Thyroid gland (tissue), 4 donors: ENCODE measurements around the gene EFL1.

Source experiments
- POLR2A ChIP-seq, 2 donors: fragments of 450-650 bp; IDR thresholded peaks; one replicate each; pipeline ENCODE4 v1.6.1; 2017; ENCODE audit warnings: antibody characterized with exemption in 2 of 2, mild to moderate bottlenecking in 2 of 2, moderate library complexity in 1 of 2
- TF ChIP-seq, protein P1 (sequence below), 6 experiments: fragments of 200-600 bp in 3 of 6; fragments of 450-650 bp in 3 of 6; sonication (generic) in 3 of 6; IDR thresholded peaks; one replicate each; pipeline ENCODE4 v1.5.1; 2016 to 2019; ENCODE audit warnings: antibody characterized with exemption in 6 of 6, mild to moderate bottlenecking in 2 of 6, inconsistent platforms in 1 of 6, moderate library complexity in 1 of 6

DNA sequence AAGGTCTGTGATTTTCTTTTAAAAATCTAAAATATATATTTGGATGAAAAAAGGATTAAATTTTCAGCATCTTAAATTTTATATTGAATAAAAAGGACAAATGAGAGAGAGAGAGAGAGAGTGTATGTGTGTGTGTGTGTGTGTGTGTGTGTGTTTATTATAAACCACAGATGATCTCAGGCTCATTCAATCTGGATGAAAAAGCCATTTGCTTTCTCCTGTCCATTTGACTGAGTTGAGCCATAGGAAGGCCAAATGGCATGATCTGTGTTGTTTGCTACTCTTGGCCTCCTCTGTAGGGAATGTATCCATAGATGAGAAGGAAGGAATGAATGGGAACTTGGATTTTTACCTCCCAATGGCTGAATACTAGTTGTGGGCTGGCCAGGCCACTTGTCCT lies 124.2 kb downstream of the EFL1 start:
- TF ChIP-seq, protein P1, sequence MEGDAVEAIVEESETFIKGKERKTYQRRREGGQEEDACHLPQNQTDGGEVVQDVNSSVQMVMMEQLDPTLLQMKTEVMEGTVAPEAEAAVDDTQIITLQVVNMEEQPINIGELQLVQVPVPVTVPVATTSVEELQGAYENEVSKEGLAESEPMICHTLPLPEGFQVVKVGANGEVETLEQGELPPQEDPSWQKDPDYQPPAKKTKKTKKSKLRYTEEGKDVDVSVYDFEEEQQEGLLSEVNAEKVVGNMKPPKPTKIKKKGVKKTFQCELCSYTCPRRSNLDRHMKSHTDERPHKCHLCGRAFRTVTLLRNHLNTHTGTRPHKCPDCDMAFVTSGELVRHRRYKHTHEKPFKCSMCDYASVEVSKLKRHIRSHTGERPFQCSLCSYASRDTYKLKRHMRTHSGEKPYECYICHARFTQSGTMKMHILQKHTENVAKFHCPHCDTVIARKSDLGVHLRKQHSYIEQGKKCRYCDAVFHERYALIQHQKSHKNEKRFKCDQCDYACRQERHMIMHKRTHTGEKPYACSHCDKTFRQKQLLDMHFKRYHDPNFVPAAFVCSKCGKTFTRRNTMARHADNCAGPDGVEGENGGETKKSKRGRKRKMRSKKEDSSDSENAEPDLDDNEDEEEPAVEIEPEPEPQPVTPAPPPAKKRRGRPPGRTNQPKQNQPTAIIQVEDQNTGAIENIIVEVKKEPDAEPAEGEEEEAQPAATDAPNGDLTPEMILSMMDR (IDR thresholded peaks at IDR 0.05), result no peak
- TF ChIP-seq POLR2A (IDR thresholded peaks at IDR 0.05), result no peak
